HEK293 (cell line): ENCODE measurements around the gene MELK.

Experiments
- CTCF ChIP-seq: fragments of 450-650 bp; formaldehyde crosslinking; IDR thresholded peaks from 2 replicates; pipeline ENCODE4 v1.5.1; 2016; ENCODE audit warnings: missing biosample characterization, missing genetic modification characterization
- GLIS2 ChIP-seq: fragments of 450-650 bp; formaldehyde crosslinking; IDR thresholded peaks from 2 replicates; pipeline ENCODE4 v1.5.1; 2016; ENCODE audit warnings: missing biosample characterization, missing genetic modification characterization
- REST ChIP-seq: fragments of 450-650 bp; formaldehyde crosslinking; IDR thresholded peaks from 2 replicates; pipeline ENCODE4 v1.5.1; 2016; ENCODE audit warnings: missing biosample characterization, missing genetic modification characterization
- WT1 ChIP-seq: fragments of 450-650 bp; formaldehyde crosslinking; IDR thresholded peaks from 2 replicates; pipeline ENCODE4 v1.5.1; 2016; ENCODE audit warnings: missing biosample characterization, missing genetic modification characterization
- YY1 ChIP-seq: fragments of 450-650 bp; formaldehyde crosslinking; IDR thresholded peaks from 2 replicates; pipeline ENCODE4 v1.5.1; 2018; ENCODE audit warnings: missing biosample characterization, missing genetic modification characterization
- ZBTB7A ChIP-seq: fragments of 450-650 bp; formaldehyde crosslinking; IDR thresholded peaks from 2 replicates; pipeline ENCODE4 v1.5.1; 2016; ENCODE audit warnings: low read depth, missing biosample characterization, missing genetic modification characterization
- ZNF169 ChIP-seq: fragments of 450-650 bp; formaldehyde crosslinking; IDR thresholded peaks from 2 replicates; pipeline ENCODE4 v1.5.1; 2016; ENCODE audit warnings: missing biosample characterization, missing genetic modification characterization
- ZNF521 ChIP-seq: fragments of 450-650 bp; formaldehyde crosslinking; IDR thresholded peaks from 2 replicates; pipeline ENCODE4 v1.5.1; 2017; ENCODE audit warnings: missing biosample characterization, mild to moderate bottlenecking, missing genetic modification characterization
- ZNF704 ChIP-seq: fragments of 450-650 bp; formaldehyde crosslinking; IDR thresholded peaks from 2 replicates; pipeline ENCODE4 v1.5.1; 2016; ENCODE audit warnings: missing biosample characterization, missing genetic modification characterization
- ZNF76 ChIP-seq: fragments of 450-650 bp; formaldehyde crosslinking; IDR thresholded peaks from 2 replicates; pipeline ENCODE4; 2016; ENCODE audit warnings: low read depth, missing biosample characterization, missing genetic modification characterization, borderline replicate concordance
- ZNF777 ChIP-seq: fragments of 450-650 bp; formaldehyde crosslinking; IDR thresholded peaks from 2 replicates; pipeline ENCODE4 v1.5.1; 2017; ENCODE audit warnings: missing biosample characterization, missing genetic modification characterization, borderline replicate concordance

GRCh38 chr9:36676778-36677485 lies 104.2 kb downstream of the MELK start:
- no peak for TF ChIP-seq YY1
- TF ChIP-seq WT1 (tag by site-specific recombination) = no peak
- no peak for TF ChIP-seq ZNF521 (tag by site-specific recombination)
- TF ChIP-seq ZBTB7A (tag by site-specific recombination) = no peak
- TF ChIP-seq CTCF (tag by site-specific recombination) = no peak
- no peak for TF ChIP-seq ZNF704 (tag by site-specific recombination)
- no peak for TF ChIP-seq REST (tag by site-specific recombination)
- TF ChIP-seq ZNF76 (tag by site-specific recombination) = no peak
- no peak for TF ChIP-seq ZNF169 (tag by site-specific recombination)
- no peak for TF ChIP-seq ZNF777 (tag by site-specific recombination)
- no peak for TF ChIP-seq GLIS2 (tag by site-specific recombination)
